ENCODE results near the gene RAPSN. TPM values are rescaled to one million over a fixed set of nuclear protein-coding genes. Genes with fewer than 3 reads are reported as not detected.

The RAPSN gene
- total and polyA plus RNA-seq, 2 donors (not counting 3 experiments of a cell fraction or from before 2014, with no cell fraction given), result 0.18 to 1.6 TPM

DNA sequence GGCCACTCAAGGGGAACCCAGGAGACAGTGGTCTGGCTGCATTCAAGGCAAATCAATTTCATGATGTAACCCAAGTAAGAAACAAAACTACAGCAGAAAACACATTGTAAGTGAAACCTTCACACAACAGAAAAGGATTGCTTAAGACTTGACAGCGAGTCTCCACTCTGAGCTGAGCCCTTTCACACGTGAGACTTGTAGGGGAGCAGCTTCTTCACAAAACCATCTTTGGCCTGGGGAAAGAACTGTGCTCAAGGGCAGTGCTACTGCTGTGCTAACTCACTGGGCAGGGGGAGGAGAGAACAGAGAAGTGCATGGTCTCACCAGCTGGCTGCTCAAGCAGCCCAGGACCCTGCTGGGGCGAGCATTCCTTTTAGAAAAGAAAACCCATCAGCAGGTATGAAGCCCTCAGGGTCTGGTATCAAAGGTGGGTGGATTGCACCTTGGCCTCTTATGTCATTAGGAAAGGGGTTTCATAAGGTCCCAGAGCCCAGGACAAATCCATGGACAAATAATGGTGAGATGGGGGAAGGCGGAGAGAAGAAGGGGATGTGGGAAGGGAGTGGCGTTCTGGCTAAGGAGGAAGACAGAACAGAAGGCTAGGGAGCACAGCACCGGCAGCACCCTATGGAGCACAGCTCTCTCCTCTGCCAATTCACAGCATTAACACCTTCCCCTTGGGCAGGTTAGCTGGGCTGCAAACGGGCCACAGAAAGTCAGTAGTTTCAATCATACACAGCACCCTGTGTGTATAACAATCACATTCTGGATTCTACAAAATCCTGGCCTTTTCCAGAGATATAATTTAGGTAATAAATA, 20.6 kb upstream of the RAPSN start:
- DNase-seq (ENCODE audit: low read depth, low spot score) (no peak), FAIRE-seq (no peak)
- H4K20me1 ChIP-seq (replicated peaks; ENCODE audit: control insufficient read depth, extremely low read depth, insufficient read depth, low read length), result no peaks in the 10 kb centered on the region
- TF ChIP-seq MYC (IDR thresholded peaks at IDR 0.05; ENCODE audit: low read depth, low read length), result no peak
- no peak for TF ChIP-seq POLR2AphosphoS5 (IDR thresholded peaks at IDR 0.05; ENCODE audit: insufficient read depth, low read depth, low read length)
- TF ChIP-seq GATA2 (IDR thresholded peaks at IDR 0.05; ENCODE audit: insufficient read depth, insufficient read length, low read depth, low read length), result no peak
- TF ChIP-seq JUN (IDR thresholded peaks at IDR 0.05; ENCODE audit: borderline replicate concordance, insufficient read depth, insufficient read length, low read depth), result no peak
- TF ChIP-seq EZH2 (IDR thresholded peaks at IDR 0.05; ENCODE audit: borderline replicate concordance, low read depth, low read length, severe bottlenecking), result no peak
- TF ChIP-seq, protein P1, sequence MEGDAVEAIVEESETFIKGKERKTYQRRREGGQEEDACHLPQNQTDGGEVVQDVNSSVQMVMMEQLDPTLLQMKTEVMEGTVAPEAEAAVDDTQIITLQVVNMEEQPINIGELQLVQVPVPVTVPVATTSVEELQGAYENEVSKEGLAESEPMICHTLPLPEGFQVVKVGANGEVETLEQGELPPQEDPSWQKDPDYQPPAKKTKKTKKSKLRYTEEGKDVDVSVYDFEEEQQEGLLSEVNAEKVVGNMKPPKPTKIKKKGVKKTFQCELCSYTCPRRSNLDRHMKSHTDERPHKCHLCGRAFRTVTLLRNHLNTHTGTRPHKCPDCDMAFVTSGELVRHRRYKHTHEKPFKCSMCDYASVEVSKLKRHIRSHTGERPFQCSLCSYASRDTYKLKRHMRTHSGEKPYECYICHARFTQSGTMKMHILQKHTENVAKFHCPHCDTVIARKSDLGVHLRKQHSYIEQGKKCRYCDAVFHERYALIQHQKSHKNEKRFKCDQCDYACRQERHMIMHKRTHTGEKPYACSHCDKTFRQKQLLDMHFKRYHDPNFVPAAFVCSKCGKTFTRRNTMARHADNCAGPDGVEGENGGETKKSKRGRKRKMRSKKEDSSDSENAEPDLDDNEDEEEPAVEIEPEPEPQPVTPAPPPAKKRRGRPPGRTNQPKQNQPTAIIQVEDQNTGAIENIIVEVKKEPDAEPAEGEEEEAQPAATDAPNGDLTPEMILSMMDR (IDR thresholded peaks at IDR 0.05; ENCODE audit: extremely low read depth in 1 of 2, insufficient read depth in 1 of 2, low read depth in 1 of 2, low read length in 2 of 2), result no peak
- TF ChIP-seq, protein P2, sequence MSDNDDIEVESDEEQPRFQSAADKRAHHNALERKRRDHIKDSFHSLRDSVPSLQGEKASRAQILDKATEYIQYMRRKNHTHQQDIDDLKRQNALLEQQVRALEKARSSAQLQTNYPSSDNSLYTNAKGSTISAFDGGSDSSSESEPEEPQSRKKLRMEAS (IDR thresholded peaks at IDR 0.05; ENCODE audit: insufficient read depth, insufficient read length), result no peak
- no peak for TF ChIP-seq POLR2A (IDR thresholded peaks at IDR 0.05; ENCODE audit: low read depth, low read length)
- TF ChIP-seq FOS (IDR thresholded peaks at IDR 0.05; ENCODE audit: borderline replicate concordance, insufficient read depth, low read length), result no peak
- no peak overlapping the region for H3K27ac ChIP-seq (ENCODE audit: insufficient read depth, low read depth, low read length)
- H3K36me3 ChIP-seq (ENCODE audit: control insufficient read depth in 2 of 2, extremely low read depth in 1 of 2, insufficient read depth in 2 of 2, low read length in 2 of 2), result peaks cover 27 to 29% of the 10 kb centered on the region in 2 experiments
- ChIA-PET CTCF (interaction anchor here (1.5 kb wide), 1 partner anchor 10 kb away, joined by 8 read pairs; no protein-coding TSS in a partner anchor), POLR2A (no interaction called here)
- H3K9ac ChIP-seq (replicated peaks; ENCODE audit: extremely low read depth, insufficient read depth, low read length), result no peak overlapping the region
- H3K4me2 ChIP-seq (ENCODE audit: insufficient read depth, low read length), result no peak overlapping the region
- dilution Hi-C loops (cut with MboI; ENCODE audit: extremely low pct_ligation_motif_present, low sequenced_read_pairs), result no loop called here
- intact Hi-C loops (cut with micrococcal nuclease), result no loop called here
- H3K79me2 ChIP-seq (ENCODE audit: control insufficient read depth, insufficient read depth, low read length), result peaks cover 23% of the 10 kb centered on the region
- H3K27me3 ChIP-seq (ENCODE audit: control insufficient read depth in 2 of 2, insufficient read depth in 2 of 2, low read length in 2 of 2), result no peaks in the 10 kb centered on the region
- H3K4me3 ChIP-seq (replicated peaks in 1 of 3; ENCODE audit: insufficient read depth in 1 of 3, low read depth in 1 of 3, low read length in 3 of 3), result no peak overlapping the region
- peaks cover 37% of the 10 kb centered on the region for H3K4me1 ChIP-seq (ENCODE audit: control insufficient read depth, extremely low read depth, insufficient read depth, low read length)
- no peaks in the 10 kb centered on the region for H3K9me1 ChIP-seq (replicated peaks; ENCODE audit: control insufficient read depth, extremely low read depth, insufficient read depth, low read length)
- H2AFZ ChIP-seq (ENCODE audit: low read depth, low read length), result no peak overlapping the region
- H3K9me3 ChIP-seq (replicated peaks; ENCODE audit: control insufficient read depth, insufficient read depth, low read length), result no peaks in the 10 kb centered on the region
- no TSS peak for BruUV-seq (replicated peaks)

All from endothelial cell of umbilical vein (primary cell).